A549 (cell line): ENCODE measurements around the gene RANBP17. TPM values are rescaled to one million over a fixed set of nuclear protein-coding genes. Genes with fewer than 3 reads are reported as not detected.

ENCODE experiments used
- ATAC-seq, 2 experiments: fragments of 200-7000 bp in 1 of 2; fragments of >200 bp in 1 of 2; cut with Nextera tagmentation in 1 of 2; cut with Tn5 transposase in 1 of 2; 3 replicates each; pipeline versions ENCODE4 v1.8.0 to v1.9.1; 2018 to 2020; ENCODE audit warnings: mild to moderate bottlenecking in 1 of 2, moderate library complexity in 1 of 2
- CTCF ChIA-PET: fragments of 300-600 bp; sonication (Branson Sonifier 250); formaldehyde crosslinking; extraction: SDS; loops from one replicate; lab custom pipeline; 2021; ENCODE audit warnings: antibody characterized with exemption, inconsistent platforms; lab: Yijun Ruan, JAX
- POLR2A ChIA-PET: fragments of 350-600 bp; formaldehyde crosslinking; extraction: SDS; loops from one replicate; lab custom pipeline; 2021; ENCODE audit warnings: antibody characterized with exemption, inconsistent platforms; lab: Yijun Ruan, JAX
- DNase-seq, 2 experiments: peaks; one replicate each; pipeline versions ENCODE4 v3.0.0 to v3.0.0-alpha.2; 2011 to 2016; ENCODE audit warnings: low read depth in 1 of 2, low spot score in 1 of 2
- FAIRE-seq: peaks from 2 replicates; lab custom pipeline; 2011; peaks lifted over from hg19 to GRCh38; lab: Jason Lieb, UNC
- H3K27ac ChIP-seq, 2 experiments: fragments of >200 bp; sonication (Bioruptor Twin); formaldehyde crosslinking; 3 replicates each; pipeline ENCODE4 v1.5.1; 2016 to 2017
- H3K4me1 ChIP-seq: fragments of >200 bp; sonication (Bioruptor Twin); formaldehyde crosslinking; 3 replicates; pipeline ENCODE4 v1.6.1; 2016
- H3K4me2 ChIP-seq: fragments of >200 bp; sonication (Bioruptor Twin); formaldehyde crosslinking; 3 replicates; pipeline ENCODE4 v1.6.1; 2016
- H3K4me3 ChIP-seq: fragments of >200 bp; sonication (Bioruptor Twin); formaldehyde crosslinking; 3 replicates; pipeline ENCODE4 v1.5.1; 2016
- H3K9me3 ChIP-seq: fragments of >200 bp; sonication (Bioruptor Twin); formaldehyde crosslinking; 3 replicates; pipeline ENCODE4 v1.6.1; 2016
- BCL3 ChIP-seq: fragments of >200 bp; sonication (Bioruptor Twin); formaldehyde crosslinking; IDR thresholded peaks from 3 replicates; pipeline ENCODE4 v1.6.1; 2016
- CBX8 ChIP-seq: fragments of 200-600 bp; sonication (generic); IDR thresholded peaks from 2 replicates; pipeline ENCODE4 v1.6.1; 2016
- CHD2 ChIP-seq: fragments of 150-350 bp; IDR thresholded peaks from 2 replicates; pipeline ENCODE4 v1.6.1; 2014; ENCODE audit warnings: low read length; ENCODE audit not compliant: partially characterized antibody
- CHD4 ChIP-seq: fragments of 200-600 bp; sonication (generic); IDR thresholded peaks from 2 replicates; pipeline ENCODE4 v1.6.1; 2016; ENCODE audit warnings: antibody characterized with exemption, mild to moderate bottlenecking, borderline replicate concordance
- ELK1 ChIP-seq: fragments of 150-350 bp; IDR thresholded peaks from 2 replicates; pipeline ENCODE4 v1.6.1; 2014; ENCODE audit warnings: low read depth, mild to moderate bottlenecking, low read length
- EP300 ChIP-seq, 2 experiments: fragments of >200 bp; sonication (Bioruptor Twin); formaldehyde crosslinking; IDR thresholded peaks; 2 replicates in 1 of 2; 3 replicates in 1 of 2; pipeline ENCODE4 v1.6.1; 2016 to 2017
- FOSL2 ChIP-seq, 2 experiments: fragments of 450-650 bp in 1 of 2; fragments of >200 bp in 1 of 2; sonication (Bioruptor Twin) in 1 of 2; formaldehyde crosslinking; IDR thresholded peaks; 2 replicates each; pipeline versions ENCODE4 v1.5.0 to v1.6.1; 2016 to 2020; ENCODE audit warnings: mild to moderate bottlenecking in 1 of 2, moderate library complexity in 1 of 2
- GATA3 ChIP-seq: IDR thresholded peaks from 2 replicates; pipeline ENCODE4 v1.6.1; 2012; ENCODE audit warnings: borderline replicate concordance
- HES2 ChIP-seq: fragments of >200 bp; sonication (Bioruptor Twin); formaldehyde crosslinking; IDR thresholded peaks from 2 replicates; pipeline ENCODE4 v1.6.1; 2016
- HMGXB4 ChIP-seq: fragments of 250-450 bp; sonication (Bioruptor Pico); IDR thresholded peaks from 2 replicates; pipeline ENCODE4 v1.5.0; 2021; ENCODE audit warnings: mild to moderate bottlenecking, moderate library complexity, borderline replicate concordance
- HOXB13 ChIP-seq: fragments of 250-450 bp; sonication (Bioruptor Pico); IDR thresholded peaks from 2 replicates; pipeline ENCODE4 v1.5.0; 2020; ENCODE audit warnings: low read depth, mild to moderate bottlenecking, moderate library complexity
- JUN ChIP-seq, 2 experiments: fragments of >200 bp; sonication (Bioruptor Twin); formaldehyde crosslinking; IDR thresholded peaks; 2 replicates in 1 of 2; 3 replicates in 1 of 2; pipeline ENCODE4 v1.6.1; 2016 to 2017
- KDM5A ChIP-seq: fragments of 200-600 bp; sonication (generic); IDR thresholded peaks from 2 replicates; pipeline ENCODE4 v1.6.1; 2016; ENCODE audit warnings: antibody characterized with exemption, mild to moderate bottlenecking
- NR3C1 ChIP-seq: fragments of >200 bp; sonication (Bioruptor Twin); formaldehyde crosslinking; IDR thresholded peaks from 3 replicates; pipeline ENCODE4 v1.6.1; 2017
- PBX3 ChIP-seq: IDR thresholded peaks from 2 replicates; pipeline ENCODE4 v1.6.1; 2012
- RAD21 ChIP-seq, 2 experiments: fragments of >200 bp in 1 of 2; sonication (Bioruptor Twin) in 1 of 2; formaldehyde crosslinking in 1 of 2; IDR thresholded peaks in 1 of 2; conservative IDR thresholded peaks in 1 of 2; 2 replicates in 1 of 2; 3 replicates in 1 of 2; pipeline ENCODE4 v1.6.1; 2012 to 2018; ENCODE audit warnings: inconsistent platforms in 1 of 2
- RARB ChIP-seq: fragments of 250-450 bp; sonication (Bioruptor Pico); IDR thresholded peaks from 2 replicates; pipeline ENCODE4 v1.8.0; 2021; ENCODE audit warnings: mild to moderate bottlenecking, moderate library complexity
- RCOR1 ChIP-seq: fragments of 150-350 bp; IDR thresholded peaks from 2 replicates; pipeline ENCODE4 v1.6.1; 2014; ENCODE audit warnings: antibody characterized with exemption, low read length, low read depth
- RNF2 ChIP-seq: fragments of 200-600 bp; sonication (generic); IDR thresholded peaks from 2 replicates; pipeline ENCODE4 v1.6.1; 2016; ENCODE audit warnings: low read depth, mild to moderate bottlenecking, antibody characterized with exemption, moderate library complexity, borderline replicate concordance
- SMC3 ChIP-seq: fragments of >200 bp; sonication (Bioruptor Twin); formaldehyde crosslinking; IDR thresholded peaks from 3 replicates; pipeline ENCODE4 v1.6.1; 2018; ENCODE audit warnings: inconsistent platforms
- TFCP2L1 ChIP-seq: fragments of 250-450 bp; sonication (Bioruptor Pico); IDR thresholded peaks from 2 replicates; pipeline ENCODE4 v1.5.0; 2021; ENCODE audit warnings: mild to moderate bottlenecking
- ZC3H11A ChIP-seq: fragments of 450-650 bp; IDR thresholded peaks from 2 replicates; pipeline ENCODE4 v1.6.1; 2014; ENCODE audit warnings: antibody characterized with exemption, mild to moderate bottlenecking
- ZSCAN20 ChIP-seq: fragments of 250-450 bp; sonication (Bioruptor Pico); IDR thresholded peaks from 2 replicates; pipeline ENCODE4 v1.8.0; 2022; ENCODE audit warnings: mild to moderate bottlenecking, moderate library complexity
- WGBS: methylation state at CpG from one replicate; pipeline ENCODE4 v1.1.6; 2017; ENCODE audit errors: missing lambda C conversion rate; 5-methylcytosine and 5-hydroxymethylcytosine counted together
- polyA plus RNA-seq, 4 experiments: library from polyadenylated mRNA; depleted of rRNA in 3 of 4; stranded (reverse); fragments of >200 nt; fragmentation: RNase III in 1 of 4; extraction: RNeasy Plus Mini Kit Qiagen cat#74134 plus additional on column Dnase treatment in 1 of 4; gene quantifications; 2 replicates in 3 of 4; 3 replicates in 1 of 4; pipeline ENCODE4 v1.2.3, GENCODE V29; 2011 to 2017

Gene RANBP17
- polyA plus RNA-seq, 2 of the 4 experiments (the other 2 are of a cell fraction) = 3.4 to 9.2 TPM

GRCh38 chr5:171123417-171123816 lies 261.6 kb downstream of the RANBP17 start:
- FAIRE-seq = no peak
- H3K27ac ChIP-seq = no peak overlapping the region
- no peak overlapping the region for H3K4me3 ChIP-seq
- no peaks in the 10 kb centered on the region for H3K9me3 ChIP-seq
- ATAC-seq = no peak
- WGBS = 93% methylated on average over 4 of the region's 4 CpGs
- no peak overlapping the region for H3K4me2 ChIP-seq
- TF ChIP-seq GATA3 = no peak
- TF ChIP-seq FOSL2 (IDR thresholded peaks at IDR 0.05) = no peak
- no peak for TF ChIP-seq FOSL2 (CRISPR knock-in tag; IDR thresholded peaks at IDR 0.05)
- TF ChIP-seq ELK1 = no peak
- TF ChIP-seq RAD21 (conservative IDR thresholded peaks at IDR 0.05 in 1 of 2, IDR thresholded peaks at IDR 0.05 in 1 of 2) = no peak
- no peaks in the 10 kb centered on the region for H3K4me1 ChIP-seq
- CTCF ChIA-PET = interaction anchor here (1.3 kb wide), 1 partner anchor 9 kb away, joined by 3 read pairs; no protein-coding TSS in a partner anchor
- no peak for DNase-seq
- POLR2A ChIA-PET = no interaction called here

- WGBS = 52% methylated on average over 2 of the region's 2 CpGs
- ATAC-seq (no peak), FAIRE-seq (no peak), DNase-seq (no peak)
- no peak overlapping the region for H3K4me2 ChIP-seq
- TF ChIP-seq HES2 (no peak), HOXB13 (CRISPR knock-in tag) (no peak), CHD2 (no peak), JUN (IDR thresholded peaks at IDR 0.05) (no peak), RAD21 (conservative IDR thresholded peaks at IDR 0.05 in 1 of 2, IDR thresholded peaks at IDR 0.05 in 1 of 2) (no peak), TFCP2L1 (CRISPR knock-in tag) (no peak), CBX8 (no peak), HMGXB4 (CRISPR knock-in tag) (no peak), NR3C1 (no peak), EP300 (IDR thresholded peaks at IDR 0.05) (no peak), KDM5A (no peak), RCOR1 (no peak)
- TF ChIP-seq, all 56 proteins: peak for 0
- ChIA-PET CTCF (no interaction called here), POLR2A (no interaction called here)
- Histone ChIP-seq H3K4me1 (no peaks in the 10 kb centered on the region), H3K9me3 (no peaks in the 10 kb centered on the region), H3K4me3 (no peak overlapping the region), H3K27ac (no peak overlapping the region)
Observed at GRCh38 chr5:171127314-171127713, 265.5 kb downstream of the RANBP17 start.

- H3K27ac ChIP-seq = no peak overlapping the region
- ChIA-PET CTCF (no interaction called here), POLR2A (no interaction called here)
- TF ChIP-seq RARB (CRISPR knock-in tag) = no peak
- TF ChIP-seq RCOR1 = no peak
- TF ChIP-seq ZC3H11A = no peak
- no peak for TF ChIP-seq BCL3
- TF ChIP-seq CHD4 = no peak
- TF ChIP-seq ZSCAN20 (CRISPR knock-in tag) = no peak
- no peak for TF ChIP-seq PBX3
- no peak for TF ChIP-seq RNF2
- no peak for TF ChIP-seq EP300 (IDR thresholded peaks at IDR 0.05)
- no peak for TF ChIP-seq SMC3
- no peak for TF ChIP-seq TFCP2L1 (CRISPR knock-in tag)
- no peak overlapping the region for H3K4me2 ChIP-seq
- no peaks in the 10 kb centered on the region for H3K9me3 ChIP-seq
- DNase-seq (no peak), ATAC-seq (no peak), FAIRE-seq (no peak)
- H3K4me1 ChIP-seq = no peaks in the 10 kb centered on the region
- H3K4me3 ChIP-seq = no peak overlapping the region
- WGBS = 91% methylated on average over 4 of the region's 4 CpGs
Observed at GRCh38 chr5:171128136-171128535, 266.3 kb downstream of the RANBP17 start.
